ENCODE results near the gene COPB1. TPM values are rescaled to one million over a fixed set of nuclear protein-coding genes. Genes with fewer than 3 reads are reported as not detected.
A peak's percentile ranks its signal among the peaks of the same experiment; 100 is the strongest.

Gene COPB1
- total and polyA plus RNA-seq, 9 of the 15 experiments (the other 6 are each of a cell fraction or from before 2014, with no cell fraction given): 64.7 to 188 (median 91.6) TPM

- TF ChIP-seq ATF3 (IDR thresholded peaks at IDR 0.05) (peak; percentile 63), ATF3 (CRISPR knock-in tag; conservative IDR thresholded peaks at IDR 0.05) (no peak), CHD7 (IDR thresholded peaks at IDR 0.05; ENCODE audit: low read depth, low read length) (no peak), CCAR2 (IDR thresholded peaks at IDR 0.05; ENCODE audit: low read depth, low read length) (no peak), MECOM (CRISPR knock-in tag; IDR thresholded peaks at IDR 0.05) (no peak), MAFK (IDR thresholded peaks at IDR 0.05; ENCODE audit: low read length) (no peak), MEIS2 (IDR thresholded peaks at IDR 0.05; ENCODE audit: partially characterized antibody) (peak; percentile 62), ILK (tag; IDR thresholded peaks at IDR 0.05; ENCODE audit: borderline replicate concordance, low read depth) (no peak), SREBF2 (CRISPR knock-in tag; IDR thresholded peaks at IDR 0.05) (no peak), ARID3A (IDR thresholded peaks at IDR 0.05; ENCODE audit: borderline replicate concordance, low read depth, low read length) (0 out of 2 replicates have a peak, but pooled peaks have one; percentile 11), RBBP5 (IDR thresholded peaks at IDR 0.05; ENCODE audit: borderline replicate concordance, insufficient read depth, low read length, poor library complexity, severe bottlenecking) (no peak), SMARCE1 (IDR thresholded peaks at IDR 0.05) (0 out of 2 replicates have a peak, but pooled peaks have one; percentile 49)
Observed at GRCh38 chr11:14414470-14415461, 84.8 kb downstream of the COPB1 start (continued).

Data from K562 (cell line).